ENCODE measurements around the gene MAPK1.

DNA sequence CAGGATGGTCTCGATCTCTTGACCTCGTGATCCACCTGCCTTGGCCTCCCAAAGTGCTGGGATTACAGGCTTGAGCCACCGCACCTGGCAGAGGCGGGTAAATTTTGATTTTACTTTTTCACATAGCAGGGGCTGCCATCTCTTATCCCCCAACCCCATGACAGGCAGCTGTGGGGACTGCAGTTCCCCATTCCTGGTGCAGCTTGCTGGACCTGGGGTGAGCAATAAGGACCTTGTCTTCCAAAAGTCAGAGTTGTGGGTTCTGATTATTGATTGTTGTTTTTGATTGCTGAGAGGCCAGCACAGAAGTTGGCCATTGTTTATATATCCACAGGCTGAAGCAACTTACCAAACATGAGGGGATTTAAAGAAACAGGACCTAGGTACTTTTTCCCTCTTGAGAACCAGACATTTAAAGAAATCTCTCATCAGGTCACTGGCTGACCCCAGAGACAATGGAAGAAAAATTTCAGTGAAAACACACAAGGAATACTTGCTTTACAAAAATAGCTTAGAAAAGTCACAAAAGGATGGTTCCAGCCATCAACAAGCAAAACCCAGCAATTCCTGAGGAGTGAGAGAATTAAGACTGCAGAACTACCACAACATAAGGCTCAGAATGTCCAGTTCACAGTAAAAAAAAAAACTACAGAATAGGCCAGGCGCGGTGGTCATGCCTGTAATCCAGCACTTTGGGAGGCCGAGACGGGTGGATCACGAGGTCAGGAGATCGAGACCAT, 22.0 kb upstream of the MAPK1 start:
- TF ChIP-seq MYC (IDR thresholded peaks at IDR 0.05; ENCODE audit: low read depth, low read length) (no peak), POLR2A (IDR thresholded peaks at IDR 0.05; ENCODE audit: low read depth, low read length) (no peak)
- TF ChIP-seq, protein P1, sequence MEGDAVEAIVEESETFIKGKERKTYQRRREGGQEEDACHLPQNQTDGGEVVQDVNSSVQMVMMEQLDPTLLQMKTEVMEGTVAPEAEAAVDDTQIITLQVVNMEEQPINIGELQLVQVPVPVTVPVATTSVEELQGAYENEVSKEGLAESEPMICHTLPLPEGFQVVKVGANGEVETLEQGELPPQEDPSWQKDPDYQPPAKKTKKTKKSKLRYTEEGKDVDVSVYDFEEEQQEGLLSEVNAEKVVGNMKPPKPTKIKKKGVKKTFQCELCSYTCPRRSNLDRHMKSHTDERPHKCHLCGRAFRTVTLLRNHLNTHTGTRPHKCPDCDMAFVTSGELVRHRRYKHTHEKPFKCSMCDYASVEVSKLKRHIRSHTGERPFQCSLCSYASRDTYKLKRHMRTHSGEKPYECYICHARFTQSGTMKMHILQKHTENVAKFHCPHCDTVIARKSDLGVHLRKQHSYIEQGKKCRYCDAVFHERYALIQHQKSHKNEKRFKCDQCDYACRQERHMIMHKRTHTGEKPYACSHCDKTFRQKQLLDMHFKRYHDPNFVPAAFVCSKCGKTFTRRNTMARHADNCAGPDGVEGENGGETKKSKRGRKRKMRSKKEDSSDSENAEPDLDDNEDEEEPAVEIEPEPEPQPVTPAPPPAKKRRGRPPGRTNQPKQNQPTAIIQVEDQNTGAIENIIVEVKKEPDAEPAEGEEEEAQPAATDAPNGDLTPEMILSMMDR (IDR thresholded peaks at IDR 0.05; ENCODE audit: extremely low read depth in 1 of 2, insufficient read depth in 1 of 2, low read depth in 1 of 2, low read length in 2 of 2): no peak

All from endothelial cell of umbilical vein (primary cell).